ENCODE measurements around the gene MAP10.

MAP10 gene

DNA sequence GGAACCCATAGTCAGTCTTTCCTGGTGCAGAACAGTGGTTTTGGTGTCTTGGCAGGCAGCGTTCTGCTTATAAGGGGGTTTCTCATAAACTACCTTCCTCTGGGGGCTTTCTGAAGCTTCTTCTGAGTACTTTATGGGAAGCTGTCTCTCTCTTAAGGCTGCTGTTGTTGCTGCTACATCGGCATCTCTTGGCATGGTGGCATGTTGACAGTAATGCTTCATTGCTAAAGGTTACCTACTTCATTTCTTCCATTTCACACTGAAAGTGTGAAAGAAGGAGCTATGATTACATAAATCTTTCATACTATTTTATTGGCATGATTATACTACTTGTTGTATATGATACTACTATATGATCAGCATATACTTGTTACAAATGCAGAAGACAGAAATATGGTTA lies 6.3 kb upstream of the MAP10 start:
- no peak for DNase-seq

DNA sequence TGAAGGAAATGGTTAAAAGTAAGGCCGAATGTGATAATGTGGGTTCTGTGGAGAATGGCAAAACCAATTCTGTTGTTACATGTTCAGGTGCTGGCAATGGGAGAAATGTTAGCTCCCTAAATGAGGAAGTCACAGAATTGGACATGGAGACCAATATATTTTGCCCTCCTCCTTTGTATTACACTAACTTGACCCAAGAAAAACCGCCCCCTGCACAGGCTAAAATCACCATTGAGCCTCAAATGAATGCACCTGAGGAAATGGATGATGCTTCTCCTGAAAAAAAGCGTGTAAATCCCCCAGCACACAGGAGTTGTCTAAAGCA lies 932 bp downstream of the MAP10 start:
- no peak for DNase-seq

DNA sequence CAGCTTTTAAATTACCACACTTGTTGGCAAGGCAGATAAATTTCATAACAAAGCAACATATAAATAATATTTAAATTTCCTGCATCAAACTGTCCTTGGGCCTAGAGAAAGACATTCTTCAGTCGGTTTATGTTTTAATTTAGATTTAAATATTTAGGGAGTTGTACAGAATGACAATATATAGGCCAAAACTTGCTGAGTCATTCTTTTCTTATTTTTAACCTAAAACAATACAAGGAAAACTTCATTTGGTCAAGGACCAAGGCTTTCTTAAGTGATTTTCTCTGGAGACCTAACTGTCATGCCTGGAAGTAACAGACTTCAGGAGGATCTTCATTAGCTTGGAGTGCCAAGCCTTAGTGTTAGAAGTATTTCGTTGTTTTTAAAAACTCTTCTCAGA lies 5.6 kb downstream of the MAP10 start:
- no peak for DNase-seq

DNA sequence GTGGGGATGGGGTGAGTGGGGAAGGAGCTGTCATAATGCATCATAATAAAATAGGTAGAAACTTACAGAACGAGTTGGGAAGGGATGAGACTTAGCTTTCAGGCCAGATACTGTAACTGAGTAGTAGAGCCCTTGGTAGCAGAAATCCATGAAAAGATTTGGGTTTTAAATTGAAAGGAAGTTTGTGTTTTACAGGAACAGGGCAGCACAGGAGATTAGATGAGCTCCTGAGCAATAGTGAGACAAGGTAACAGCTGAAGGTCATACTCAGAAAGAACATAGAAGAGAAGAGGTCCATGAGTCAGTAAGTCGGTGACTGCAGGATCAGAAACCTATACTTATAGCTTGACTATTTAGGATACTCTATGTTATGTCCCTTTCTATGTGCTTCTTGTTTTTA lies 7.3 kb downstream of the MAP10 start:
- no peak for DNase-seq

DNA sequence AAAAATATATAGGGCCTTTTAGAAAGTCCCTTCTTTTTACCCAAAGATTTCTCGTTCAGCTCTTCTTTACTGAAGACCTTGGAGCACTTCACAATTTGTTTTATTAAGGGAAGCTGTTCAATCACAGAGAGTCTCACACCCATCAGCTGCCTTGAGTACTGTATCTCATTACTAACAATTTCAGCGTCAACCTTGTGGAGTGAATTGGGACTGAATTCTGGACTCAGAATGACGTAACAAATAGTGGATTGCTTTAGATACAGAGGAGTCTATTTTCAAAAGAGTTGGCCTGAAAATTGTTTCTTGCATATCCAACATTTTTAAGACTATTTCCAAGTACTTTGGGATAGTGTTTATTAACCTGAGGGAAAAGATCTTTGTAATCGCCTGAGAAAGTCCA lies 7.9 kb downstream of the MAP10 start:
- no peak for DNase-seq

DNA sequence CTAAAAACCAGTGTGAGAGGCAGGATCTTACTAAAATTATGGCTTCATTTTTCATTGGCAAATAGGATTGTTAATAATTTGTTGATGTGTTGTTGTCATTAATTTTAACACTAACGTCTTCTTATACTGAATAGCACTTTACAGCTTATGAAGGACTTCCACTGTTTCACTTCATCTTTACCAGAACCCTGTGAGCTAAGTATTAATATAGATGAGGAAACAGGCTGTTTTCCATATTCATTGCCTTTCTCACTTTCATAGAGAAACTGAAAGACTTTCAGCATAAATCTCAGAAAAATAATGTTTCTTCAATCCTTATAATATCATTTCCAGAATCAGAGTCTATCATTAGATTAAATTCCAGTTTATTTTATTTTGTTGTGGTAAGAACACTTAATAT lies 8.5 kb downstream of the MAP10 start:
- DNase-seq, result no peak

DNA sequence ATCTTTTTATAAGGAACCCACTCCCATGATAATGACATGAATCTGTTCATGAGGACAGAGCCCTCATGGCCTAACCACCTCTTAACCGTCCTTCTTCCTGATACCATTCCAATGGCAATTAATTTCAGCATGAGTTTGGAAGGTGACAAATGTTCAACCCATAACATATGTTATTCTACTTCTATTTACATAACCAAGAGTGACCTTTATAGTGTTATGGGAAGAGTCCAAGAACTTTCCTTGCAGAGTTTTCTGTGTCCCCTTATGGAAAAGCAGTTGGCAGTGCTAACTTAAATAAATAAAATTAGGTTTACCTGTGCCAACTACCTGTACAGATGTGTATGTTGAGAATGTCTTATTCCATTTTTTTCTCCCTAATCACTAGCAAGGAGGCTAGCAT lies 11.1 kb downstream of the MAP10 start:
- no peak for DNase-seq

DNA sequence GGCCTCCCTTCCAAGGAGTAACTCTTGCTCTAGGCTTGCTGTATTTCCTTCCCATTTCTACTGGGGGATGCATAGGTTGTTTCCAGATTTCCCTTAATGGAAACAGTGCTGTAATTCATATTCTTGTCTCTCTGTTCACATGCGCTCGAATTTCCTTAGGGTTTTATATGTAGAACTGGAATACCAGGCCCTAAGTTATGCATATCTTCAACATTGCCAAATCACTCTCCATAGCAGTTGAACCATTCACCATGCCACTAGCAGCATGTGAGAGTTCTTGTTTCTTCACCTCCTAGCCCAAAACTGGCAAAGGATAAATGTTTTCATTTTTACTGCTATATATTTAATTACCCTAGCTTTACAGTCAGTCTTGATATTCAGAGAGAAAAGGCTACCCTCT lies 12.8 kb downstream of the MAP10 start:
- no peak for DNase-seq

DNA sequence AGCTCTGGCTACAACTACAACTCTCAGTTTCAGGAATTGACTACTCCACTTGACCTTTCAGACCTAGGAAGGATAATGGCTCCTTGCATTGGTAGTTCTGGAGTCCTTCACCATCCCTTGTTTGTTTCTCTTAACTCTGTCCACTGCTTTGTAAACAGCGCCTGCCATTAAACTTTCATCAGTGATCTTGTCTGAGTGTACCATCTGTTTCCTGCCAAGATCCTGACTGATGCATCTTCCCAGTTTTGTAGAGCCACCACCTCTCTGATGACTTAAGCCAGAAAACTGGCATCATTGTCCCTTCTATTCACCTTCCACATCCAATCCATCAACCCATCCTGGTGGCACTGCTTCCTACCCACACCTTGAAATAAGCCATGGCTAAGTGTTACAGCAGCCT lies 15.2 kb downstream of the MAP10 start:
- DNase-seq, result no peak

DNA sequence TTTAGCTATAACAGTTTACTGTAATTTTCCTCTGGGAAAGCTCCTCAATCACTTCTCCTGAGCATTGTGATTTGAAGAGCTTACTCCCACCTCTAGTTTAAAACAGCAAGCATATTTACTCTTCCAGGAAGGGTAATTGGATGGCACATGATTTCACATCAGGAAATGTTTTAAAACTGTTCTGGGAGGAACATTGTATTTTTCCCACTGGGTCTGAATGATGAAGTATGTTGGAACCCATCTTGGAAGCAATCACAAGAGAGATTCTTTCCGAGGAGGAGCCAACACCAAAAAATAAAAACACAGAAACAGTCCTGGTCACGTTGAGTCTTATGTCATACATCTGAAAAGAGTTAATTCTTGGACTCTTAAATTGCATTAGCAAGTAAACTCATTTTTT lies 17.3 kb downstream of the MAP10 start:
- DNase-seq, result no peak

DNA sequence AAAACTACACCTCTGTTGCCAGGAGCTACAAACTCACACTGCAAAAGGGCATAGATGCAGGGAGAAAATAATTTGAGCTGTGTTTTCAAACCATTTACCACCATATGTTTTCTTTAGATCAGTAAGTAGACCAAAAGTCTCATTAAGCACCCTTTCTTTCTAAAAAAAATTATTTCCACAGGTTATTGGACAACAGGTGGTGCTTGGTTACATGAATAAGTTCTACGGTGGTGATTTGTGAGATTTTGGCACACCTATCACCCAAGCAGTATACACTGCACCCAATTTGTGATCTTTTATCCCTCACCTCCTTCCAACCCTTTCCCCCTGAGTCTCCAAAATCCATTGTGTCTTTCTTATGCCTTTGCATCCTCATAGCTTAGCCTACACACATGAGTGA lies 21.1 kb downstream of the MAP10 start:
- no peak for DNase-seq

DNA sequence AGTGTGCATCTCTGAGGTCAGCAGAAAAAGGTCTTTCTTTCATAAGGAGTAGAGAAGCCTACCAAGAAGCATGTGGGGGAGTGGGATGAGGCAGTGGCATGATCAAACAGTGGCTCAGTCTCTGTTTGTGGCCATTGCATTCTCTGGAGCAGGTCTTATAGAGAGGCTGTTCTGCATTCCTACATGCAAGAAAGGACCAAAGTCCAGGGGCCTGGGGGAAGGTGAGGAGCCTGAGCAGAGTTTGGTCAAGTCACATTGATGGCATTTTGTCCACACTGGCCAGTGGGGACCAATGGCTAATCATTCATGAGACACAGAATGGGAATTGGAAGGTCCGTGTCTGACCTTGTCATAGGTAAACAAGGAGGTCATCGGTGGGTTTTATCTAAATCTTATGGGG lies 25.4 kb downstream of the MAP10 start:
- DNase-seq, result no peak

DNA sequence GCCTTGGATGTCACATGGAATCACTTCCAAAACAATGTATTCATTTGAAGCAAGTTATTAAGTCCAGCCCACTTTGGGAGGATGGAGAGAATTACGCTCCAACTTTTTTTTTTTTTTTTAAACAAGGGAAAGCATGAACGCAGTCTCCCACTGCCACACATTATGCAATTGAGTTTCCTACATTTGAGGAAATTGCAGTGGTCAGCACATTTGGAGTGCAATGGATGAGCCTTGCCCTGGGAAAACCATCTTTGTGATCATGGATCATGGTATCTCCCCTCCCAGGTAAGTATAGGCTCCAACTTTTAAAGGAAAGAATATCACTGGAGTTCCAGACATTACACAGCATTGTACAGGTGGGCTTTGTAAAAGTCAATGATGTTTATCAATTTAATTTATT lies 26.7 kb downstream of the MAP10 start:
- no peak for DNase-seq

DNA sequence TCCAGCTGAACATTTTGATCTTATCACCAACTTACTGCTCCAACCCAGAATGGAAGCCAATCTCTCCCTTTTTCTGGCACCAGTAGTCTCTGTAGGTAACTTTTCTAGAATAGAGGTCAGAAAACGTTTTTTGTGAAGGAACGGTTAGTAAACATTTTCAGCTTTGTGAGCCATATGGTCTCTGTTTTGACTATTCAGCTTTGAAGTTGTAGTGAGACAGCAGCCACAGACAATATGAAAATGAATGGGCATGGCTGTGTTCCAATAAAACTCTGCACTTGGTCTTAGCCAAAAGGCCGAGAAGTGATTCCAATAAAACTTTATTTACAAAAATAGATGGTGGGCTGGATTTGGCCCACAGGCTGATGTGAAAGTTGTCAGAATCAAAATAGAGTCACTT lies 28.9 kb downstream of the MAP10 start:
- DNase-seq, result peak; percentile 81

DNA sequence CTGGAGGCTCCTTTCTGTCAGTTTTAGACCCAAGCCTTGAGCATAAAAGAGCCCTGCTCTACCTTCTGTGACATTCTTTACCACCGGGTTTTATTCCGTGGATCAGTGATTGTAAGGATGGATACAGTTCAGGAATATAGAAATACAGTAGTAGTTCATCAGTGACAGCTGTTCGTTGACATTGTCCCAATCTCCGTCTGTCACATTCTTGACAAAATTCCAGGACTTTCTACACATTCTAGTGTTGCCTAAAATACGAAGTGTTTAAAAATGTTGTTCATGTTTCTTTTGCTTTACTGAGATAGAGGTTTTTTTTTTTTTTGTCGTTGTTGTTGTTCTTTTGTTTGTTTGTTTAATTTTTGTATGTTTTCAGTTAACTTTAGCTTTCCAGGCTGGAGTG lies 29.9 kb downstream of the MAP10 start:
- no peak for DNase-seq

DNA sequence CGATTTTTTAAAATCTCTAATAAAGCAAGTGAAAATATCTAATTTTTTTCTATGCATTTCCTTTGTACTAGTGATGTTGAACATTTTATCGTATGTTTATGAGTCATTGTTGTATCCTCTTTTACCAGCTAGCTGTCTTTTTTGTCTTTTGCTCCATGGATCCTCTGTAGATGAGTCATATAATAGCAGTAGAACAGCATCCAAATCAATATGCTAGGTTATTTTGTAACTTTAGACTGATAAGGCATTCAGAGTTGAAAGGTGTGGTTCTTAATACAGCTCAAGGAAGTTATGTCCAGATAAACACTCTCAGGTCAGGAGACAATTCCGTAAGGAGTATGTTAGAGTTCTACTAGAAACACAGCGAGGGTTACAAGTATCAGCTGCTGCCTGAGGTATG lies 31.9 kb downstream of the MAP10 start:
- no peak for DNase-seq

DNA sequence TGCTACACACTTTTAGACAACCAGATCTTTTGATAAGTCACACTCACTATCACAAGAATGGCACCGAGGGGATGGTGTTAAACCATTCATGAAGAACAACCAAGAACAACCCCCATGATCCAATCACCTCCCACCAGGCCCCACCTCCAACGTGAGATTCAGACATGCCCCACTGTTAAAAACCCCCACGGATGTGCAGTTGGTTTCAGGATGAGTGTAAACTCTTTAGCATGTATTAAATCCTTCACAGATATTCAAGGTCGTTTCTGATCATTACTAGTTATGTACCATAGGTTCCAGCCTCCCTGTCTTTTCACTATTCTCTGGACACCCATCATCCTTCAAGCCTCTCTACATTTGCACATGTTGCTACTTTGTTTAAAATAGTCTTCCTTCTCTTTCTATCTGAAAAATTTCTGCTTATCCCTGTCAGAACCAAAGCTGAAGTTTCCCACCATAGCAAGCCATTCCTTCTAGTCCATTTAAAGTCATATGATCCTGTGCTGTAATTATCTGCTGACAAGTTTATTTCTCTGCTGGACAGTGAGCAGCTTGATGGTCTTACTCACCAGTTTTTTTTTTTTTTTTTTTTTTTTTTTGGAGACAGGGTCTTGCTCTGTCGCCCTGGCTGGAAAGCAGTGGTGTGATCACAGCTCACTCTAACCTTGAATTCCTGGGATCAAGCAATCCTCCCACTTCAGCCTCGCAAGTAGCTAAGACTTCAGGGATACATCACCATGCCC lies 36.8 kb downstream of the MAP10 start:
- DNase-seq, result no peak

DNA sequence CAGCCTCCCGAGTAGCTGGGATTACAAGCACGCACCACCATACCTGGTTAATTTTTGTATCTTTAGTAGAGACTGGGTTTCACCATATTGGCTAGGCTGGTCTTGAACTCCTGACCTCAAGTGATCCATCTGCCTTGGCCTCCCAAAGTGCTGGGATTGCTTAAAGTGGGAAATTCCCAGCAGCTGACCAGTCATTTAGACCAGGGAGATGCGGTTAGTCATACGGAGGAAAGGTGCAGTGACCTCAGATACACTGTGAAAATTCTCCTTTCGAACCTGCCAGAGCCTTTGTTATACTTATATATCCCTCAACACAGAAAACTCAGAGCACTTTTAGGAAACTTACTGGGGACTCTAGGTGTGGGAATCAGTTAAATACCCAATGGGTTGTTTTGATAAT lies 39.6 kb downstream of the MAP10 start:
- DNase-seq, result no peak

DNA sequence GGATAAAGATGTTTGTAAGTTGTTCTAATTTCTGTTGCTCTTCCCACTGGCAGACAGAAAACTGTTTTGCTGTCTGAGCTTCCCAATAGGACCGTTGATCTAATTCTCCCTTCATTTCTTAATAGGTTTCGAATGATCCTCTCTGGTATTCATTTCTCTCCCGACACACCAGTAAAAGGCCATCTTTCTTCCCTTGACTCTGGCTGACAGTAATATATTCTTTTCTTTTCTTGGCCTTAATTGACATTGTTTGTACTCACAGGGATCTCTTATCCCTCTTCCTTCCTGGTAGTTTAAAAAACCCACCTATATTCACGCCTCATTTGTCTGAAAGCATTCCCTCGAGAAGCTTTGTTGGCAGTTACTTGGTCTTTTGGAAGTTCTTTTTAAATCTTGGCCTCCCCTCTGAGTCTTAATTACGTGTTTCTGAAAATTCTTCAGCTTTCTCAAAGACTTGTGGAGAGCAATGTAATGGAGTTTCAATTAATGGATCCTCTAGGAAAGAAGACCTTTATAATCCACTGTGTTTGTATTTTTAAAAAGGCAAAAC lies 40.3 kb downstream of the MAP10 start:
- no peak for DNase-seq

DNA sequence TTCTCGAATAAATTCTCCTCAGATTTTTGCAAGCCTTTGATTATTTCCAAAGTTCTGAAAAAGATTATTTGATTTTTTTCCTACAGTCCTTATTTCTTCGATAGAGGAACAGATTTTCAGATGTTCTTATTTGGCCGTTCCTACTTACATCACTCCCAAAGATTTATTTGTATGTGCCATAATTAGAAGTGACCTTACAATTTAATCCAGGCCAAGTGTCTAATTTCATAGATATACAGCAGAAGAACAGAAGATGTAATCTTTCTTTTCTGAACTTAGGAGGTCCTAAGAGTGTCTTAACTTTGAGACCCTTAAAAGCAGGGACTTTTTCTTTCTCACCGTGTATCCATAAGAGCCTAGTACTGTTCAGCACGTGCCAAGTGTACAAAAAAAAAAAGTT lies 46.3 kb downstream of the MAP10 start:
- no peak for DNase-seq

DNA sequence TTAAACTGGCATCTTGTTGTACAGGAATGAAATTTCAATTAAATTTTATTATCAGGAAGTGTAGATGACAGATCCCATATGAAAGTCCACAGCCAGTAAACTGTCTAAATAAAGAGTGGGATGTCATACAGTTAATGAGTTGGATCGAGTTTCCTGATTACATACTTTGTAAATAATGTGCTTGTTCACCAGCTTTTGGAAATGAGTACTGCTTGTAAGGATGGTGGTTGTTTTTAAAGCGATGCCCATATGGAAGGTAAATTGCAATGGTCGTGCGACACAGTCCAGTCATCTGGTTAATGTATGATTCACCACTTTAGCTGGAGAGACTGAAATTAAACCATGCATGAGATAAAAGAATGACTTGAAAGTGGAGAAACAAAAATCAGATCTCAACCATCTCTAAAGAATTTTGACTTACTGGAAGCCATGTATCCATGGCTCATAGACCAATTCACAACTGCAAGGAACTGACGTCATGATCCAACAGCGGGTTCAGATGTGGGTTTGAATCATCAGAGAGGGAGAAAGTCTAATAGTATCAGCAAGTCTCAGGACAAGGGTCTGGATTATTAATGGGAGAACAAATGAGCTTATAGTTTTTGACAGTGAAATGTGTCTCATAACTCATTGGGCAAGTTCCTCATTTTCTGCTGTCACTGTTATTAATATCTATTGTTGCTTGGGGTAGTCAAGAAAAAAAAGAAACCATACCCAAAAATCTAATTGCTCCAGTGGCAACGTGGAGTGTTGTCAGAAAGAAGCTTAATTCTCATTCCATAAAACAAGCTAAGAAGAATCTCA lies 49.0 kb downstream of the MAP10 start:
- DNase-seq, result peak; percentile 94

DNA sequence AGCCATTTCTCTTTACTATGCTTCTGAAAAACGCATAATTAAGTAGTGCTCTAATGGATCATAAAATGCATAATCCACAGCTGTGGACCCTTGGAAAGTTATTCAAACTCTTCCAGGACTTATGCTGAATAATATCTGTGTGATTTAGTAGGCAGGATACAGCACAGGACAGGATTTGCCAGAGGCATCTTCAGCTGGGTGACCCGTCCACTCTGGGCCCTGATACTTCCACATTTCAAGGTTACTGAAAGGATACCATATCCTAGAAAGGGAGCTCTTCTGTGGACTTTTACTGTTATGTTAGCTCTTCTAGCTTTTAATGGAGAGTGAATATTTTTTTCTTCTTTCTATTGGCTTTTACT lies 49.6 kb downstream of the MAP10 start:
- DNase-seq, result no peak

DNA sequence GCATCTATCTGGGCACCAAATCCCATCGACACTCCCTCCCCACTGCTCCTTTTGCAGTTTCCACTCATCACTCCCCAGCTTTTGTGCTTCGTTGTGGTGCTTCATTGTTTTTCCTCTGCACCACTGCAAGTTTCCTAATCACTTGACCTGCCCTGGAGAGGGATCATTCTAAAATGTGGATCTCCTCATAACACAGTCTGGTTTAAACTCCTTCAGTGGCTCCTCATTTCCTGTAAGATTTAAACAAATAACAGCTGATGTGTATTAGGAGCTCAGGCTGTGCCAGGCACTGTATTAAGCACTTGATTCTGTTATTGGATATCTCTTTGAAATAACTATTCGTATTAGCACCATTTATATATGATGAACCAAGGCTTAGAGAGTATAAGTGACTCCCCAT lies 51.3 kb downstream of the MAP10 start:
- no peak for DNase-seq
